Measurements from ENCODE around the gene SMIM22. TPM values are rescaled to one million over a fixed set of nuclear protein-coding genes. Genes with fewer than 3 reads are reported as not detected.

The SMIM22 gene
- total RNA-seq, 1 donor from 2014 or later = not detected

DNA sequence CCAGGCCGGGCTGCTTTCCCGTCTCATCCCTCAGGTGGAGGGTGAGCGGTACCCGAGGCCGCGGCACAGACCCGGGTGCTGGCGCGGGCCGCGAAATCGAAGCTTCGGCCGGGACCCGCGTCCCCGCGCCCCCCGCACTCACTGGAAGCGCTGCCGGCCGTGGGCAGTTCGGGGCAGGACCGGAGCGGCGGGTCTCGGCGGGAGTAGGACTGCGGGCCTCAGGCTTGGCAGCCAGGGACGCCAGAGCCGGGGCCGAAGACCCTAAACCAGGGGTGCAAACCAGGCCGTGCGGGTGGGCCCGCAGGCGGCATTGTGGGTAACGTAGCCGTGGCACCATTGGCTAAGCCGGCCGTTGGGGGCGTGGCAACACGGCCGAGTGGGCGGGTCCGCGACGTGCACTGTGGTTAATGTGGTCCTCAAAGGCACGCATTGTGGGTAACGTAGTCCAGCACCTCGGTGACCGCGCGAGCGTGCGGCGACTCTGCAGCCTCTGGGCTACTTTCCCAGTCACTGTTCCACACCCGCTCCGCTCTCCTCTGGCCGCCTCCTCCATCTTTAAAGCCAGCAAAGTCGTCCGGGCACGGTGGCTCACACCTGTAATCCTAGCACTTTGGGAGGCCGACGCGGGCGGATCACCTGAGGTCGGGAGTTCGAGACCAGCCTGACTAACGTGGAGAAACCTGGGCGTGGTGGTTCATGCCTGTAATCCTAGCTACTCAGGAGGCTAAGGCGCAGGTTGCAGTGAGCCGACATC, 28.1 kb upstream of the SMIM22 start, which contains the start of gene ZNF500:
Gene ZNF500 (minus strand): TSS at position 288 of the 754 bp plus-strand sequence. CDS start 1,184 bp downstream, outside the sequence.
- H3K9me3 ChIP-seq (replicated peaks) = no peaks in the 10 kb centered on the region
- no peaks in the 10 kb centered on the region for H3K27me3 ChIP-seq (ENCODE audit: low read depth)
- peak within 1 kb of the TSS; percentile 86 for H3K4me3 ChIP-seq
- peaks cover 32% of the 10 kb centered on the region for H3K36me3 ChIP-seq
- DNase-seq = peak; percentile 99
- H3K27ac ChIP-seq (replicated peaks) = peak within 1 kb of the TSS; percentile 91
- intact Hi-C loops (cut with micrococcal nuclease) = no loop called here
- peaks cover 44% of the 10 kb centered on the region for H3K4me1 ChIP-seq
- TF ChIP-seq, protein P1, sequence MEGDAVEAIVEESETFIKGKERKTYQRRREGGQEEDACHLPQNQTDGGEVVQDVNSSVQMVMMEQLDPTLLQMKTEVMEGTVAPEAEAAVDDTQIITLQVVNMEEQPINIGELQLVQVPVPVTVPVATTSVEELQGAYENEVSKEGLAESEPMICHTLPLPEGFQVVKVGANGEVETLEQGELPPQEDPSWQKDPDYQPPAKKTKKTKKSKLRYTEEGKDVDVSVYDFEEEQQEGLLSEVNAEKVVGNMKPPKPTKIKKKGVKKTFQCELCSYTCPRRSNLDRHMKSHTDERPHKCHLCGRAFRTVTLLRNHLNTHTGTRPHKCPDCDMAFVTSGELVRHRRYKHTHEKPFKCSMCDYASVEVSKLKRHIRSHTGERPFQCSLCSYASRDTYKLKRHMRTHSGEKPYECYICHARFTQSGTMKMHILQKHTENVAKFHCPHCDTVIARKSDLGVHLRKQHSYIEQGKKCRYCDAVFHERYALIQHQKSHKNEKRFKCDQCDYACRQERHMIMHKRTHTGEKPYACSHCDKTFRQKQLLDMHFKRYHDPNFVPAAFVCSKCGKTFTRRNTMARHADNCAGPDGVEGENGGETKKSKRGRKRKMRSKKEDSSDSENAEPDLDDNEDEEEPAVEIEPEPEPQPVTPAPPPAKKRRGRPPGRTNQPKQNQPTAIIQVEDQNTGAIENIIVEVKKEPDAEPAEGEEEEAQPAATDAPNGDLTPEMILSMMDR (IDR thresholded peaks at IDR 0.05; ENCODE audit: borderline replicate concordance) = peak; percentile 10

- intact Hi-C loops (cut with micrococcal nuclease) = no loop called here
- TF ChIP-seq, protein P1 (IDR thresholded peaks at IDR 0.05; ENCODE audit: borderline replicate concordance) = no peak
- no peak for DNase-seq
These were observed 27.2 kb upstream of the SMIM22 start for GRCh38 chr16:4767872-4768548.

GRCh38 chr16:4768549-4769305, 26.4 kb upstream of the SMIM22 start:
- H3K4me1 ChIP-seq = peaks cover 39% of the 10 kb centered on the region
- H3K4me3 ChIP-seq = peak overlapping the region; percentile 86
- peak overlapping the region; percentile 91 for H3K27ac ChIP-seq (replicated peaks)
- DNase-seq = peak; percentile 99
- no peaks in the 10 kb centered on the region for H3K9me3 ChIP-seq (replicated peaks)
- TF ChIP-seq, protein P1 (IDR thresholded peaks at IDR 0.05; ENCODE audit: borderline replicate concordance) = no peak
- intact Hi-C loops (cut with micrococcal nuclease) = no loop called here
- no peaks in the 10 kb centered on the region for H3K27me3 ChIP-seq (ENCODE audit: low read depth)
- H3K36me3 ChIP-seq = peaks cover 15% of the 10 kb centered on the region

More at GRCh38 chr16:4767872-4768548, 27.2 kb upstream of the SMIM22 start:
- Histone ChIP-seq H3K36me3 (peaks cover 22% of the 10 kb centered on the region), H3K4me1 (peaks cover 39% of the 10 kb centered on the region), H3K27me3 (ENCODE audit: low read depth) (no peaks in the 10 kb centered on the region), H3K4me3 (peak overlapping the region; percentile 86), H3K9me3 (replicated peaks) (no peaks in the 10 kb centered on the region), H3K27ac (replicated peaks) (peak overlapping the region; percentile 91)

- Histone ChIP-seq H3K9me3 (replicated peaks) (no peaks in the 10 kb centered on the region), H3K4me3 (peak overlapping the region; percentile 86), H3K27me3 (ENCODE audit: low read depth) (no peaks in the 10 kb centered on the region), H3K27ac (replicated peaks) (peak overlapping the region; percentile 91), H3K4me1 (peaks cover 39% of the 10 kb centered on the region), H3K36me3 (peaks cover 9% of the 10 kb centered on the region)
- TF ChIP-seq, protein P1 (IDR thresholded peaks at IDR 0.05; ENCODE audit: borderline replicate concordance) = no peak
- intact Hi-C loops (cut with micrococcal nuclease) = no loop called here
- DNase-seq = no peak
These were observed 25.9 kb upstream of the SMIM22 start for GRCh38 chr16:4769306-4769638.

- TF ChIP-seq, protein P1 (IDR thresholded peaks at IDR 0.05; ENCODE audit: borderline replicate concordance) = no peak
- intact Hi-C loops (cut with micrococcal nuclease) = no loop called here
- no peak overlapping the region for H3K4me3 ChIP-seq
- DNase-seq = no peak
- H3K9me3 ChIP-seq (replicated peaks) = no peaks in the 10 kb centered on the region
- no peak overlapping the region for H3K27ac ChIP-seq (replicated peaks)
- H3K4me1 ChIP-seq = peaks cover 20% of the 10 kb centered on the region
- no peaks in the 10 kb centered on the region for H3K27me3 ChIP-seq (ENCODE audit: low read depth)
- H3K36me3 ChIP-seq = no peaks in the 10 kb centered on the region
These were observed 23.5 kb upstream of the SMIM22 start for GRCh38 chr16:4771646-4772045.

All from left ventricle myocardium inferior (tissue), 1 donor.